ENCODE results near the gene SHISA6.

SHISA6 gene

DNA sequence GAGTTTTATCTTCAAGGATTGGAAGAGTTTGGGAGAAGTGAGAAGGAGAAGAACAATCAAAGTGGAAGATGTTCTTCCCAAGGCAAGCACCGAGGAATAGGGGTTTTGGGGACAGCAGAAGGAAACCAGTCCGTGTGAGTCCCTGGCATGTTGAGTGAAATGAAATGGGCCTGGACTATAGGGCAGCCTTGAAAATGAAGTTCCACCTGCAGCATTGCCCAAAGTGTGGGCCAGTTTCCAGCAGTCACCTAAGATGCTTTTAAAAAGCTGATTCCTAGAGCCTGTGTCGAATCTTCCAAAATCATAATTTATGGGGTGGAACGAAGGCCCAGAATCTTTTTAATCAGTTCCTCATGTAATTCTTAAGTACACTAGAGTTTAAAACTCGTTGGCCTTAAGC, 297.4 kb downstream of the SHISA6 start:
- no peak for DNase-seq (ENCODE audit: low read depth in 2 of 2)

DNA sequence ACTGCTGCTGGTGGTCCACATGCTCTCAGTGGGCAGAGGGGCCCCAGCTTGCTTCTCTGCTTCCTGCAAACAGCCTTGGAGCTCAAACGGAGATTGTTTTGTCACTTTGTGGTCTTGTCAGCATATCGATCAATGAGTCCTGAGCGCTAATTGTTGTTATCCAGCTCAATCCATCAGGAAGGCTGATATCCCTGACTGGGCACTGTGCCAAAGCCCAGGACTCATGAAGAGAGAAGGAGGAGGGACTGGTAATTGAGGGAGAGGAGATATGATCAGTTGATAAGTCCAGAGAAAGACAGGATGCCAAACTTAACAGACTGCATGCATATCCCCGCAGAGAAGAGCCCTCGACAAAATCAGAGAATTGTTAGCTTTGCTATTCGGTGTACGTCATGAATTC, 298.6 kb downstream of the SHISA6 start:
- DNase-seq (ENCODE audit: low read depth in 2 of 2): no peak

DNA sequence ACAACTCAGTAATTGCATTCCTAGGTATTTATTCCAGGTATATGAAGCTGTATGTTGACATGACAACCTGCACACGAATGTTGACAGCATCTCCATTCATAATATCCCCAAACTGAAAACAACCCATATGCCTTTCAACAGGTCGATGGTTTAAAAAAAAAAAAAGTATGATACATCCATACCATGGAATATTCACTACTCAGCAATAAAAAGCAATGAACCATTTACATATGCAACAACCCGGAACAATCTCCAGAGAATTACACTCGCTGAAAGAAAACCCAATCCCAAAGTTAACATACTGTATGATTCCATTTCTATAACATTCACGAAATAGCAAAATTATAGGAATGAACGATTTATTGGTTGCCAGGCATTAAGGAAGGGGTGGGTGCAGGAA, 304.0 kb downstream of the SHISA6 start:
- DNase-seq (ENCODE audit: low read depth in 2 of 2): no peak

DNA sequence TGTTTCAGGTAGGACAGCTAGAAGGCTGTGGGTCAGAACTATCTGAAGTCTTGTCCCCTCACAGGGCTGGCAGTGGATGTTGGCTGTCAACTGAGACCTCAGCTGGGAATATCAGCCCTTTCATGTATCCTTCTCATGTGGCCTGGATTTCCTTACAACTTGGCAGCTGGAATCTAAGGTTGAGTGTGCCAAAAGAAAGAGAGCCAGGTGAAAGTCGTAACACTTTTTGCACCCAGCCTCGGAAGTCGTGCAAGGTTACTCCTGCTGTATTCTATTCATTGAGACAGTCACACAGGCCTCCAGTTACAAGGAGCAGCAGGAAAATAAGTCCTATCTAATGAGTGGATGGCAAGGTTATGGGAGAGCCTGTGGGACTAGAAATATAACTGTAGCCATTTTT, 304.7 kb downstream of the SHISA6 start:
- DNase-seq (ENCODE audit: low read depth in 2 of 2): no peak

DNA sequence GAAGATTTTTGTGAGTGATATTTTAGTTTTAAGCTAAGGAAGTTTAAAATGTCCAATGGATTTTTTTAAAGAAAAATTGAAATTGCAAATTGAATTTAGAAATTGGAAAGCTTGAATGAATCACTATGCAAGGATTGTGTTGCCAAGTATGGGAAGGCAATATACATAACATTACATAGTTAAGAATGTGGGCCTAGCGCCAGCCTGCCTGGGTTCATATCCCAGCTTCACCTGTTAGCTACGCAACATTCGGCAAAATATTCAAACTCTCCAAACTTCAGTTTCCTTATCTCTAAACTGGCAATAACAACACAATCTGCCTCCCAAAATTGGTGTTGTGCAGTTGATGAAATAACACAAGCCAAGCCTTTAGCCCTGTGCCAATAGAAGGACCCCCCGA, 306.8 kb downstream of the SHISA6 start:
- no peak for DNase-seq (ENCODE audit: low read depth in 2 of 2)

DNA sequence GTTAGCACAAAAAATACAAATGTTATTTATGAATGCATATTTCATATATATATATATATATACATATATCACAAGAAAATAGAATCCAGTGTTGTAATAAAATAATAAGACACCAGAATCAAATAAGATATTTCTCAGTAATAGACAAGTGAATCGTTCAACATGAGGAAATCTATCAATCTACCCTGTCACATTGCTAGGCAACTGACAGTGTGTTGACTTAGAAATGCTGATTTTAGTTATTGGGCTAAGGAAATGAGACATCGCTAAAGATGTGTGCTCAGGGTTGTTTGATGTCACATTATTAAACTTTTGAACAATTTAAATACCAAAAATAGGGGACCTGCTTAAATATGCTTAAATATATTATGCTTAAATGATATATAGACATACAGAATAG, 307.4 kb downstream of the SHISA6 start:
- no peak for DNase-seq (ENCODE audit: low read depth in 2 of 2)

DNA sequence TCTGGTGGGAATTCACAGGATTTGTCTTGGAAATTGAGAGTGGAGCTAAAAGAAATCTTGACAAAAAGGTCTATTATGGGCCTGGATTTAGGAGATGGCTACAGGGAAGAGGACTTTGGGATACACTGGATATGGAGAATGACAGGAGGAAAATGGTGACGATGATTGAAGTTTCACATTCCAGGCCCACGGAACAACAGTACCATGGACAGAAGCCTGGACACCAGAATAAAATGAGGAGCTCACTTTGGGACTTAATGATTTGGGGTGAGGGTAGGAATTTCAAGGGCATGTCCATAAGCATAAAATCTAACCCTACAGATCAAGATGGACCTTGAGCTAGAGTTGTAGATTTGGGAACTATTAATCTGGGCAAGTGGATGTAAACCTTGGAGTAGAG, 309.4 kb downstream of the SHISA6 start:
- DNase-seq (ENCODE audit: low read depth in 2 of 2): no peak

DNA sequence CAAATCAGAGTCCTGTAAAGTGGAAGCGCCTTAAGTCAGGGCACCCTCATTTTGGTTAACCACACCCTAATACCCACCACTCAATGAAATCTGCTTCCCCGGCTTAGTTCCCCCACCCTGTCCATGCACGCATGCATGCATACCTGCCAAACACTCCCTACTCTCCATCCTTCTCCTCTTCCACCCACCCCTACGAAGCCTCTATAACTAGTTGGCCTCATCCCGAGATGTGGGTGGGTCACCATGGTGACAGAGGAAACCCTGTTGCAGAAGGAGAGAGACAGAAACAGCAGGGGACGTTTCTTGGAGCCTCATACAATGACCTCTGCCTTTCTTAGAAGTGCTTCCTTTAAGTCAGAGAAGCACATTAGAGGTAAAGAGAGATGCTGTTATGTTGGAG, 310.4 kb downstream of the SHISA6 start:
- no peak for DNase-seq (ENCODE audit: low read depth in 2 of 2)

DNA sequence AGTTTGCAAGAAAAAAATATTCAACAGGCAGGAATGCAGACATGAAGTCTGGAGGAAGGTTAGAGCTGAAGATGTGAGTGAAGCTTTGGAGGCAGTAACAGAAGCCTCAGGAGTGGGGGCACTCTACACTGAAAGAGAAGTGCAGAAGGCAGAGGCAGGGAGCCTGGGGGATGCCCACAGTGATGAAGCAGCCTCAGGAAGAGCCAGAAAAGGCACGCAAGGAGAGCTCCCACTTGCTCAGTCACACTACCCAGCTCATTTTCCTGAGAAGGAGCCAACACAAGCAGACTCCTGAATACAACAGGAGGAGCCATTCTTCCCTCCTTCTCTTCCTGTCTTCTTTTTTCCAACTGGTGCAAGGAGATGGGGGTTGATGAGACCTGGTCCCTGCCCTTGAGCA, 312.1 kb downstream of the SHISA6 start:
- no peak for DNase-seq (ENCODE audit: low read depth in 2 of 2)

DNA sequence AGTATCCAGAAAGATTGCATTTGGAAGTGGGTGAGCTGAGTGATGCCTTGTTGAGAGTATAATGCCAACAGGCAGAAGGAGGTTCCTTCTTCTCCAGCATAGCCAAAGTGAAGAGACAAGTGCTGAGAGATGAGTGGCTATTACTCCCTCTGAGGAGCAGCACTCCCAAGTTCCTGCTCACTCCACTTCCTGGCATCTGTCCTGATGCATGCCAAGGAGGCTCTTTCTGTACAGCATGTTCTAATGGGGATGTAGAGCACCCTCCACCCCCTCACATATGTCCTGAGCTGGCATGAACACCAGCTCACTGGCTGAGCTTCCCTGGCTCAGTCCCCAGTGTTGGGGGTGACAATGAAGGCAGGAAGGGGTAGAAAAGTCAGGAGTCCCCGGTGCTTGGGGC, 313.0 kb downstream of the SHISA6 start:
- no peak for DNase-seq (ENCODE audit: low read depth in 2 of 2)

DNA sequence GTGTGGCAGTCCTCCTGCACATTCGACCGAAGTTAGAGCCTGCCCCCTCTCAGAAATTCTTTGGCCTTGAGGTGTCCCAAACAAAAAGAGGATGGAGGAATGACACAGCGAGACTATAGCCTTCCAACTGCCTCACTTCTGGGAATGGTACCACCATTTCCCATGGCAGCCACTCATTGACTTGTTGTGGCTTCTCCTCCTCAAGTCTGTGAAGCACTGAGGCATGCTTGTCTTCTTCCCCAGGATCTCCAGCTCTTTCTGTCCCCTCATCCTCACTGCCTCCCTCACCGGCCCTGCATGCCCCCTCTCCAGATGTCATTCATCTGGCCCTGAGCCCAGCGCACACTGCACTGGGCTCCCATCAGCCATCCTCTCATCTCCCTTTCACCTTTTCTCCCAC, 313.5 kb downstream of the SHISA6 start:
- DNase-seq (ENCODE audit: low read depth in 2 of 2): no peak

DNA sequence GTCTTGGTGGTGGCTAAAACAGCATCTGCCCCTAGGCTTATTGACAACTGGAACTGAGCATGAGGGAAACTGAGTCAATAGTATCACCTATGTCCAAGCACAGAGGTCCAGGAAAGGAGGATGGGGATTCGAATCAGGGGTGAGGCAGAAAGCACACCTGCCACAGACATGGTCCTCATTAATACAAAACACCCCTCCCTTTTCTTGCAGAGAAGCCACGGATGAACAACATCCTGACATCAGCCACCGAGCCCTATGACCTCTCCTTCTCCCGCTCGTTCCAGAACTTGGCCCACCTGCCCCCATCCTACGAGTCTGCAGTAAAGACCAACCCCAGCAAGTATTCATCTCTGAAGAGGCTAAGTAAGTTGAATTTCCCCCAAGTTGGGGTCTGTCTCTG, 314.5 kb downstream of the SHISA6 start:
- DNase-seq (ENCODE audit: low read depth in 2 of 2): no peak

DNA sequence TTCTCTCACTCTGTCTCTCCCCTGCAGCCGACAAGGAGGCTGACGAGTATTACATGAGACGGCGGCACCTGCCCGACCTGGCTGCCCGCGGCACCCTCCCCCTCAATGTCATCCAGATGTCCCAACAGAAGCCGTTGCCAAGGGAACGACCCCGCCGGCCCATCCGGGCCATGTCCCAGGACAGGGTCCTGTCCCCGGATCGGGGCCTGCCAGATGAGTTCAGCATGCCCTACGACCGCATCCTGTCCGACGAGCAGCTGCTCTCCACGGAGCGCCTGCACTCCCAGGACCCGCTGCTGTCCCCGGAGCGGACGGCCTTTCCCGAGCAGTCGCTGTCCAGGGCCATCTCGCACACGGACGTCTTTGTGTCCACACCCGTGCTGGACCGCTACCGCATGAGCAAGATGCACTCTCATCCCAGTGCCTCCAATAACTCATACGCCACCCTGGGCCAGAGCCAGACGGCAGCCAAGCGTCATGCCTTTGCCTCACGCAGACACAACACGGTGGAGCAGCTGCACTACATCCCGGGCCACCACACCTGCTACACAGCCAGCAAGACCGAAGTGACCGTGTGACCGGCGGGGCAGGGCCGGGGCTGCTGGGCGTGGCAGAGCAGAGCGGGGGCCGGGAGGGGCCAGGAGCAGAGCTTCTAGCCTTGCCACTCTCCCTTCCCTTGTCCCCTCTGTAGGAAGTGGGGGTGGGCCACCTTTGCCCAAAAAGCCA, 316.9 kb downstream of the SHISA6 start:
- no peak for DNase-seq (ENCODE audit: low read depth in 2 of 2)

DNA sequence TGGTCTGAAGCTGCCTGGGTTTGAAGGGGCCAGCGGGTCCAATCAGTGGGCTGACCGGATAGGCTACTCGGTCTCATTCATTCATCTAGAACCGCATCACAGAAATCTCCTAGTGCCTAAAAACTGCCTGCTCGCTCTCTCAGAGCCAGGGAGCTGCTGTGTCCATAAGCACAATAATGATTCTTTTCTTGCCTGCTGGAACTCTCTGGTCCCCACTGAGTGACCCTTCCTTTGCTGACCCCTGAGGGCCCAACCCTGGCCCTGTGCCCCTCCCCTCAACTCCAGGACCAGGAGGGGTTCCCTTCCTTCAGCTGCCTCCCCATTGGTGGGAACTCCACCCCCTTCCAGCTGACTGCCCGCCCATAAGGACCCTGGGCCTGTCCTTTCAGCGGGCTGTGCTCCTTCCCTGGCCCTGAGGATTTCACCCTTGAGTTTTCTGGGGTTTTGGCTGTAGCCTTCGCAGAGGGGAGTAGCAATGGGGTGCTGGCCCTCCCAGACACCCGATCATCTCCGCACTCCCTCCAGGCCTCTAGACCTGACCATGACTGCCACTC, 317.7 kb downstream of the SHISA6 start:
- no peak for DNase-seq (ENCODE audit: low read depth in 2 of 2)

DNA sequence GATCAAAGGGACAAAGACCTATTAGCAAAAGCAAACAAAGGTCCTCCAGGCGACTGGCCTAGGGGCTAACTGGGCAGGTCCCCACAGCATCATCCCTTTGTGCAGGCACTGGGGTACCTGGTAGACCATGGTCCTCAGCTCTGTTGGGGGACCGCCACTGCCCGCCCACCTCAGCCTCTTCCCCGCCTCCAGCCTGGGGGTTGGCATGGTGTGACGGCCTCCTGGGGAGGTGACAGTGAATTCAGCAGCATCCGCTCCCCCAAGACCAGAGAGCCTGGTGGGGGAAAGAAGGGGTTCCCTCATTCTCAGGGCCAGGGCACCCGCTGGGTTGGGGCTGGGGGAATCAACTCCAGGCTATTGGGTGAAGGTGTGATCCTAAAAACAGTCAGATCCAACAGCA, 318.6 kb downstream of the SHISA6 start:
- DNase-seq (ENCODE audit: low read depth in 2 of 2): no peak

DNA sequence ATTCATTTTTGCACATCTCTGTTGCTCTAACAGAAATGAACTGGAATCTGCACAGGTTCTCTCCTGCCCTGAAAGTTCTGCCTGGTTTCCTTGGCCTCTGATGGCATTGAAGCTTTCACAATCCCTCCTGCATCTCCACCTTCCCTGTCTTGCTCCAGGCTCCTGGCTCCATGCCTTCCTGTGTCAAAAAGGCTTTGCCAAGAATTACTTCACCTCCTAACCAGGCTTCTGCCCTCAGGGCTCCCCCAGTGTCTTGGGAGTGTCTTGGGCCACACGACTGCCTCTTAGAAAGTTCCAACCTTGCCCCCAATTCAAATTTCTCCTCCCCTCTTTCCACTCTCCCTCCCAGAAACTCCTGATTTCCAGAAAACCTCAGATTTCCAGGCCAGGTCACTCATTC, 320.3 kb downstream of the SHISA6 start:
- DNase-seq (ENCODE audit: low read depth in 2 of 2): no peak

DNA sequence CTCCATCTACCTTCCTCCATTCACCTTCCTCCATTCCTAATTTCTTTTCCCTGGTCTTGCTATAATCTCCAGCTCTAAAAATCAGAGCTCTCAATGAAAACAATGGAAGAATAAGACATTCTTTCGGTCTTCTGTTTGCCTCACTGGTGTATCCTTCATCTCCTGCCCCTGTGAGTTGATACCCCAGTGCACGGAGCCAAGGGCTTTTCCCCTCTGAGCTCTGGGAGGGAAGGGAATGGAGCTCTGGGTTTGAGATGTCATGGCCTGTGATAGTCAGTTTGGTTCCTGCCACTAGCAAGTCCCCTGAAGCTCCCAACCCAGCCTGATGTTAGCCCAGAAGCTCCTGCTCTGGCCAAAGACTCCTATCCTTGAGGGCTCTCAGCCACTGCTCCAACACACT, 320.7 kb downstream of the SHISA6 start:
- no peak for DNase-seq (ENCODE audit: low read depth in 2 of 2)

DNA sequence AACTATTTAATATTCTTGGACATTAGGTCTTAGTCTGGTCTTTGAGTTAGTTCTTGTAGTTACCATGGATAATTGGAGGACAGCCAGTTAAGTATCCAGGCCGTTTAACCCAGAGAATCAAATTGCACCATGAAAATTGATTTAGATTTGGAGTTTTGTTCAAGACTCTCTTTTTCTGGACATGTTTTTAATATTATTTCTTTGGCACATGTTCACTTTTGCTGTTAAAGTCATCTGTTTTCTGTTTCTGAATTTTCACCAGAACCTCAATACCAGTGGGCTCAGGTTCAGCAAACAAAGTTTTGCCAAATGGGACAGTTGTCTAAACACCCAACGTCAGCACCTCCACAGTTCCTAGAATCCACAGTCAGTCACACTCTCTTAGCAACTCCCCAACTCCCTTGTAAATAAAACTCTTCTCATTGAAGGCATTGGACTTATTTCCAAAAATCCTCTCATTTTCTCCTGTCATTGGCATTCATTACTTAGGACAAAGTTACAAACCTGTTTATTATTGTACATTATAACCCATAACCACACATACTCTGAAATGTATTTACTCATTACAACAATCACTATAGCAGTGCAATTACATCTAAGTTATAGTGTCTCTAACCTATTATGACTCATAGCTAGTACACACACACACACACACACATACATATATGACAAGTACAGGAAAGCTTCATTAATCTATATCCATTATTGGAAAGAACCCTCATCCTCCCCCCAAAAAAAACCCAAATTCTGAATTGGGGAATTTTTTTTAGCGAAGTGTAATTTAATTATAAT, 323.8 kb downstream of the SHISA6 start:
- DNase-seq (ENCODE audit: low read depth in 2 of 2): no peak

DNA sequence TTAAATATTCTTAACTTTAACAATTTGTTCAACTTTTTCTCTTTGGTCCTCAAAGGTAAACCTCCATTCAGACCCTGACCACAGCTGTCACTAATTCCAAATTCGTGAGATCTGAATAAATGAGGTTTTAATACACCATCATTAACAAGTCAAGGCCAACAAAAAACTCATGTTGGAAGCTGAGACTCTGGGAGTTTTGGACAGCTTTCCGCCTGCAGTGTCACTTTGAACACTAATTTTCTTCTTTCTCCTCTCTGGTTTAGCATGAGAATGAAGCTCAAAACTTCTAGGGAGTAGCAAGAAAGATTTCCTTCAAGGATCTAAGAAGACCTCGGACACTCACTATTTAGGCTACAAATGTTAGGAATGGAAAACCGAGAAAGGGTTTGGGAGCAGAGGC, 324.6 kb downstream of the SHISA6 start:
- DNase-seq (ENCODE audit: low read depth in 2 of 2): no peak

DNA sequence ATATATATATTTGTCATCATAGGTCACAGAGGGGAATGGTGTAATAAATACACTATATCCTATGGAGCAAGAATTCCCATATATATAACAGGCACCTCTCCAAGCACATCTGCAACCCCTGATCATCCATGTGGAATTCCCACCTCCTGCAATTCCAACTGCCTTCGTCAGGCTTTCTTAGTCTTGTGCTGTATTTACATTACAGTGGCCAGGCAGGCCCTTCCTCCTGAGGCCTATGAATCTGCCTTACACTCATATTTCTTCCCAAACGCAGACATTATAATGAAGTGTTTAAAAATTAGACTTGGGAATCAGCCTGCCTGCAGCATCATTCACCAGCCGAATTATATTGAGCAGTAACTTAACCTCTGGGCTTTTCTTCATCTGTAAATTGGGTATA, 338.0 kb downstream of the SHISA6 start:
- no peak for DNase-seq (ENCODE audit: low read depth in 2 of 2)

DNA sequence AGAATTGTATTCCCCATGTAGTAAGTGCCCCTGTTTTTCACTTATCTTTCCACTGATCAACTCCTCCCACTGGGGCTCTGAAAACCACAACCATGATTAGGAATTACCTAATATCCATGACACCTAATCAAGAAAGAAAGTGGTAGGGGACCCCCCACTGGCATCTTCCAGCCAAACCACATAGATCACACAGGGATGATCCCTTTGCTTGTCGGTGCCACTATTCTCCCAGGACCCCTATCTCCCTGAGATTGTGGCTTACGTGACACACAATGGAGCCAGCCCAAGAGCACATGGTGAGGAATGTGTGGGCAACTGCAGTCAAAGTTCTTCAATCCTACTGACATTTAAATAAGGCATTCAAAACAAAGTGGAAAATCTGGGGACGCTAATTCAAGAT, 339.7 kb downstream of the SHISA6 start:
- no peak for DNase-seq (ENCODE audit: low read depth in 2 of 2)

DNA sequence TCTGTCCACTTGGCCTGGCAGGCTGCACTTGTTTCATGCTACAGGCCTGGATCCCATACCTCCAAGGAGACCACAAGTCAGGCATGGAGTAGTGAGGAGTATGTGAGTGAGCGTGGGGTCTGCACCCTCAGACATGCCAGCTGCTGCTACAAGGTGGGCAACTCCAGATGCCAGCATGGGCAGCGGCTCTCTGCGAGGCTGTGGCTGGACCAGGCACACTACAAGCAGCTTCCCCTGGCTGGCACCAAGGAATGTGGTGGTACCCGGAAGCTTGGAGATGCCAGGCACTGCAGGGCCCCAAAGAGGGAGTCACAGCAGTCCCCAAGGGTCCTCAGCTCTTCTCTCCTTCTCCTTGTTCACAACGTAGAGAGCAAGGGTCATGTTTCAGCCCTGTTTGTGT, 341.2 kb downstream of the SHISA6 start:
- no peak for DNase-seq (ENCODE audit: low read depth in 2 of 2)

DNA sequence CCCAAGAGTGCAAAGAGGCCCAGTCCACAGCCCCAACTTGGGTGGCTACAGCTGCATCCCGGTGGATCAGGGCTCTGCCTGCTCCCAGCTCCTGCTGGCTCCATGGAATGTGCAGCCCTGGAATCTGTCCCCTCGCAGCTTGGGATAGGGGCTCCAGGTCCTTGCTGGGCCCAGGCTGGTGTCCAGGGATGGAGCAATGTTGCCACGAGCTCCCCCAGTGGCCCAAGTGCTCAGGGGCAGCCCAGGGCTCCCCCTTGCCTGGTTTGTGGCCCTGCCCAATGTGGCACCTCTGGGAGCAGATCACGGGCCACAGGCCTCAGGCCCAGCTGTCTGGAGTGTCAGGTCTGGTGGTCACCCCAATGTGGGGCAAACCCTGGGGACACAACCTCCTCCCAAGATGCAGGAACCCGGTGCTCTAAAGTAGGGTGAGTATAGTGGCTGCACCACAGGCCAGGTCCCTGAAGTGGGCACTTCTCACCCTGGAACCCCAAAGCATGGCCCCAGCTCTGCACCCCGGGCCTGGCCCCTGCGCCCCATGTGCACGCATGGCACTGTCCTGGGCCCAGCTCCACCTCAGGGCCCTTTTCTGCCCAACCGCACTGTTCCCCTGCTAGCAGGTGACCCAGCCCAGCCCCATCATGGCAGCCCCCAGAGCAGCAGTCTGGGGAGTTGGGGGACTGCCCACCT, 342.4 kb downstream of the SHISA6 start:
- no peak for DNase-seq (ENCODE audit: low read depth in 2 of 2)
